HepG2 (cell line): ENCODE measurements around the gene INF2. TPM values are rescaled to one million over a fixed set of nuclear protein-coding genes. Genes with fewer than 3 reads are reported as not detected.

Source experiments
- BATF2 ChIP-seq: sonication (generic); formaldehyde crosslinking; IDR thresholded peaks from 2 replicates; pipeline ENCODE4 v1.8.0; 2022; ENCODE audit warnings: mild to moderate bottlenecking, missing genetic modification reagents, moderate library complexity
- FOSL2 ChIP-seq: sonication (generic); formaldehyde crosslinking; IDR thresholded peaks from 2 replicates; pipeline ENCODE4 v1.4.0; 2020; ENCODE audit warnings: missing genetic modification reagents
- HNF1B ChIP-seq: sonication (generic); formaldehyde crosslinking; IDR thresholded peaks from 2 replicates; pipeline ENCODE4 v1.5.1; 2020; ENCODE audit warnings: mild to moderate bottlenecking, moderate library complexity, missing genetic modification reagents
- JUND ChIP-seq: sonication (generic); formaldehyde crosslinking; IDR thresholded peaks from 2 replicates; pipeline ENCODE4 v1.8.0; 2022; ENCODE audit warnings: mild to moderate bottlenecking, missing genetic modification reagents
- MEIS1 ChIP-seq: sonication (generic); formaldehyde crosslinking; IDR thresholded peaks from 2 replicates; pipeline ENCODE4 v1.9.0; 2021; ENCODE audit warnings: mild to moderate bottlenecking, missing genetic modification reagents, moderate library complexity, borderline replicate concordance
- MYC ChIP-seq: sonication (generic); formaldehyde crosslinking; IDR thresholded peaks from 2 replicates; pipeline ENCODE4 v1.9.0; 2021; ENCODE audit warnings: missing genetic modification reagents, borderline replicate concordance
- POLR2G ChIP-seq: fragments of 200-400 bp; formaldehyde crosslinking; IDR thresholded peaks from 2 replicates; pipeline ENCODE4 v1.6.1; 2018; ENCODE audit warnings: mild to moderate bottlenecking, low read depth, low read length, moderate library complexity
- RNF219 ChIP-seq: sonication (generic); formaldehyde crosslinking; IDR thresholded peaks from 2 replicates; pipeline ENCODE4 v1.5.0; 2020; ENCODE audit warnings: mild to moderate bottlenecking, missing genetic modification reagents
- ZBTB40 ChIP-seq, 2 experiments: fragments of 450-650 bp in 1 of 2; sonication (generic) in 1 of 2; formaldehyde crosslinking in 1 of 2; IDR thresholded peaks; 2 replicates each; pipeline versions ENCODE4 v1.6.1 to v1.8.0; 2016 to 2022; ENCODE audit warnings: antibody characterized with exemption in 1 of 2, mild to moderate bottlenecking in 1 of 2, missing genetic modification reagents in 1 of 2
- ZNF430 ChIP-seq: sonication (generic); formaldehyde crosslinking; IDR thresholded peaks from 2 replicates; pipeline ENCODE4 v1.9.0; 2021; ENCODE audit warnings: mild to moderate bottlenecking, missing genetic modification reagents
- polyA plus RNA-seq, 8 experiments: library from polyadenylated mRNA; depleted of rRNA in 3 of 8; stranded (reverse) in 7 of 8; unstranded in 1 of 8; fragments of >200 nt; fragmentation: Illumina TruSeq in 4 of 8; extraction: Trizol in 4 of 8; gene quantifications; 2 replicates each; pipeline versions ENCODE4 v1.2.1 to v1.2.3, GENCODE V29; 2011 to 2016; ENCODE audit warnings: low read depth in 4 of 8, missing spikeins in 1 of 8, mixed read lengths in 1 of 8; ENCODE audit not compliant: insufficient read depth in 1 of 8
- total RNA-seq, 5 experiments: library from RNA; depleted of rRNA; stranded (reverse); fragments of >200 nt; fragmentation: Illumina TruSeq; extraction: Trizol; gene quantifications; 2 replicates each; pipeline ENCODE4 v1.2.3, GENCODE V29; 2016; ENCODE audit warnings: low read depth in 1 of 5

The INF2 gene
- total and polyA plus RNA-seq, 2 of the 13 experiments (the other 11 are each of a cell fraction or from before 2014, with no cell fraction given): 16.4 to 26.4 TPM

GRCh38 chr14:104676694-104677511 lies 12.5 kb upstream of the INF2 start (continued):
- no peak for TF ChIP-seq ZBTB40 (IDR thresholded peaks at IDR 0.05)
- 0 out of 2 replicates have a peak, but pooled peaks have one; percentile 30 for TF ChIP-seq ZBTB40 (CRISPR knock-in tag; IDR thresholded peaks at IDR 0.05)
- no peak for TF ChIP-seq RNF219
- TF ChIP-seq JUND (CRISPR knock-in tag): no peak
- TF ChIP-seq FOSL2 (CRISPR knock-in tag): 0 out of 2 replicates have a peak, but pooled peaks have one; percentile 23
- TF ChIP-seq MYC (CRISPR knock-in tag): peak; percentile 35; the same call in 1 of the 2 replicates
- no peak for TF ChIP-seq HNF1B
- peak; percentile 29; the same call in 1 of the 2 replicates for TF ChIP-seq POLR2G
- no peak for TF ChIP-seq ZNF430 (CRISPR knock-in tag)
- no peak for TF ChIP-seq BATF2
- TF ChIP-seq MEIS1: 0 out of 2 replicates have a peak, but pooled peaks have one; percentile 68
